Measurements from ENCODE around the gene ATM.

- TF ChIP-seq CTCF (IDR thresholded peaks at IDR 0.05) (no peak), ZFX (IDR thresholded peaks at IDR 0.05; ENCODE audit: borderline replicate concordance) (no peak)
These were observed 19.6 kb downstream of the ATM start for GRCh38 chr11:108242422-108242821.

Data from 22Rv1 (cell line).